HepG2 (cell line): Measurements from ENCODE around the gene NEGR1. TPM values are rescaled to one million over a fixed set of nuclear protein-coding genes. Genes with fewer than 3 reads are reported as not detected.

Experiments used
- ATAC-seq: fragments of 200-7000 bp; cut with Tn5 transposase; 3 replicates; pipeline ENCODE4 v1.9.1; 2020; ENCODE audit warnings: mild to moderate bottlenecking, moderate library complexity
- BruUV-seq: library from RNA; stranded (reverse); fragments of 400-500 nt; replicated peaks from 2 replicates; lab custom pipeline; 2021; lab: Mats Ljungman, UMichigan
- CTCF ChIA-PET: fragments of 300-600 bp; formaldehyde crosslinking; extraction: SDS; loops from one replicate; lab custom pipeline; 2021; ENCODE audit warnings: low total read pairs, inconsistent platforms, low intra/inter-chr PET ratio; lab: Yijun Ruan, JAX
- POLR2A ChIA-PET: fragments of 350-600 bp; sonication (Branson Sonifier 250); formaldehyde crosslinking; loops from one replicate; lab custom pipeline; 2020; ENCODE audit warnings: antibody characterized with exemption, inconsistent platforms; lab: Yijun Ruan, JAX
- DNase-seq: peaks from one replicate; pipeline ENCODE4 v3.0.0-alpha.2; 2015; ENCODE audit warnings: low spot score
- FAIRE-seq: peaks from 3 replicates; lab custom pipeline; 2011; peaks lifted over from hg19 to GRCh38; lab: Jason Lieb, UNC
- H2AFZ ChIP-seq: one replicate; pipeline ENCODE4 v1.6.1; 2011; ENCODE audit warnings: low read length, inconsistent platforms
- H3K27ac ChIP-seq: fragments of 300-600 bp; 3 replicates; pipeline ENCODE4 v1.8.0; 2011; ENCODE audit warnings: mixed run types, mild to moderate bottlenecking, mixed read lengths, low read length, inconsistent platforms; ENCODE audit not compliant: insufficient read depth; ENCODE audit errors: extremely low read length
- H3K27me3 ChIP-seq, 2 experiments: fragments of 200-600 bp in 1 of 2; 2 replicates in 1 of 2; 3 replicates in 1 of 2; pipeline versions ENCODE4 v1.6.0 to v1.8.0; 2011; ENCODE audit warnings: low read length in 2 of 2, mild to moderate bottlenecking in 2 of 2, moderate library complexity in 2 of 2, inconsistent platforms in 1 of 2; ENCODE audit not compliant: insufficient read depth in 2 of 2, control insufficient read depth in 1 of 2
- H3K36me3 ChIP-seq, 2 experiments: fragments of 200-600 bp in 1 of 2; replicated peaks in 1 of 2; 2 replicates in 1 of 2; 3 replicates in 1 of 2; pipeline versions ENCODE4 v1.5.1 to v1.8.0; 2011; ENCODE audit warnings: low read length in 2 of 2, inconsistent platforms in 1 of 2; ENCODE audit not compliant: insufficient read depth in 2 of 2, control insufficient read depth in 1 of 2
- H3K4me1 ChIP-seq: 2 replicates; pipeline ENCODE4 v1.5.1; 2012; ENCODE audit warnings: low read length, inconsistent platforms; ENCODE audit not compliant: insufficient read depth
- H3K4me2 ChIP-seq: 2 replicates; pipeline ENCODE4 v1.6.0; 2011; ENCODE audit warnings: low read depth, low read length, inconsistent platforms
- H3K4me3 ChIP-seq, 3 experiments: fragments of 200-600 bp in 1 of 3; sonication (generic), shearing (Covaris generic) in 1 of 3; replicated peaks in 1 of 3; 2 replicates each; pipeline ENCODE4 v1.5.1; 2011 to 2016; ENCODE audit warnings: low read length in 3 of 3, inconsistent platforms in 2 of 3, low read depth in 2 of 3, mild to moderate bottlenecking in 2 of 3, control low read depth in 1 of 3, mixed read lengths in 1 of 3; ENCODE audit not compliant: insufficient read depth in 1 of 3
- H3K79me2 ChIP-seq: one replicate; pipeline ENCODE4 v1.6.1; 2011; ENCODE audit warnings: low read length, inconsistent platforms; ENCODE audit not compliant: insufficient read depth
- H3K9ac ChIP-seq: 2 replicates; pipeline ENCODE4 v1.6.0; 2011; ENCODE audit warnings: mild to moderate bottlenecking, low read depth, low read length, inconsistent platforms; ENCODE audit not compliant: insufficient read depth
- H3K9me3 ChIP-seq: 2 replicates; pipeline ENCODE4 v1.5.1; 2012; ENCODE audit warnings: mild to moderate bottlenecking, low read length
- H4K20me1 ChIP-seq: 2 replicates; pipeline ENCODE4 v1.6.0; 2011; ENCODE audit warnings: inconsistent platforms, mild to moderate bottlenecking, low read length, moderate library complexity; ENCODE audit not compliant: insufficient read depth
- AFF4 ChIP-seq: sonication (generic); formaldehyde crosslinking; IDR thresholded peaks from 2 replicates; pipeline ENCODE4 v1.4.0; 2020; ENCODE audit warnings: missing genetic modification reagents
- IKZF4 ChIP-seq: sonication (generic); formaldehyde crosslinking; IDR thresholded peaks from 2 replicates; pipeline ENCODE4 v1.5.1; 2020; ENCODE audit warnings: borderline replicate concordance, mild to moderate bottlenecking, low read depth, missing genetic modification reagents; ENCODE audit errors: not compliant biosample characterization
- MXD4 ChIP-seq: IDR thresholded peaks from 2 replicates; pipeline ENCODE4 v1.6.1; 2016; ENCODE audit warnings: mild to moderate bottlenecking, missing biosample characterization, missing genetic modification reagents
- SIX4 ChIP-seq: sonication (generic); formaldehyde crosslinking; IDR thresholded peaks from 2 replicates; pipeline ENCODE4 v1.4.0; 2020; ENCODE audit warnings: missing genetic modification reagents
- SMARCE1 ChIP-seq: fragments of 450-650 bp; IDR thresholded peaks from 2 replicates; pipeline ENCODE4 v1.6.1; 2017; ENCODE audit warnings: borderline replicate concordance
- XRCC5 ChIP-seq: fragments of 200-400 bp; formaldehyde crosslinking; optimal IDR thresholded peaks from 2 replicates; pipeline ENCODE3; 2017; ENCODE audit warnings: mild to moderate bottlenecking, low read length
- ZMAT3 ChIP-seq: sonication (generic); formaldehyde crosslinking; conservative IDR thresholded peaks from 2 replicates; pipeline ENCODE4 v1.7.0; 2021; ENCODE audit warnings: missing genetic modification reagents
- ZNF136 ChIP-seq: sonication (generic); formaldehyde crosslinking; IDR thresholded peaks from 2 replicates; pipeline ENCODE4 v1.8.1; 2022; ENCODE audit warnings: low read depth, mild to moderate bottlenecking, moderate library complexity, missing genetic modification reagents
- ZNF329 ChIP-seq: sonication (generic); formaldehyde crosslinking; IDR thresholded peaks from 2 replicates; pipeline ENCODE4 v1.9.0; 2021; ENCODE audit warnings: low read depth, mild to moderate bottlenecking, missing genetic modification reagents
- ZNF552 ChIP-seq: sonication (generic); formaldehyde crosslinking; IDR thresholded peaks from 2 replicates; pipeline ENCODE4 v1.9.0; 2022; ENCODE audit warnings: missing genetic modification reagents, mild to moderate bottlenecking, borderline replicate concordance
- ZNF660 ChIP-seq: sonication (generic); formaldehyde crosslinking; IDR thresholded peaks from 2 replicates; pipeline ENCODE4 v1.5.1; 2020; ENCODE audit warnings: mild to moderate bottlenecking, low read depth, missing genetic modification reagents, borderline replicate concordance
- ZSCAN12 ChIP-seq: sonication (generic); formaldehyde crosslinking; IDR thresholded peaks from 2 replicates; pipeline ENCODE4 v1.9.0; 2021; ENCODE audit warnings: mild to moderate bottlenecking, missing genetic modification reagents
- WGBS: methylation state at CpG from one replicate; pipeline ENCODE4 v1.1.6; 2017; ENCODE audit warnings: low lambda C conversion rate; 5-methylcytosine and 5-hydroxymethylcytosine counted together
- in situ Hi-C: cut with HindIII; loops from 2 replicates; pipeline ENCODE4 v1.10.0; 2017; ENCODE audit warnings: low pct_unique_long_range_greater_than_20kb; ENCODE audit not compliant: extremely low pct_ligation_motif_present
- intact Hi-C: fragments of 100-400 bp; cut with micrococcal nuclease; formaldehyde crosslinking; loops from one replicate; pipeline ENCODE4 v1.10.0; 2022; ENCODE audit not compliant: unreplicated experiment
- polyA plus RNA-seq, 8 experiments: library from polyadenylated mRNA; depleted of rRNA in 3 of 8; stranded (reverse) in 7 of 8; unstranded in 1 of 8; fragments of >200 nt; fragmentation: Illumina TruSeq in 4 of 8; extraction: Trizol in 4 of 8; gene quantifications; 2 replicates each; pipeline versions ENCODE4 v1.2.1 to v1.2.3, GENCODE V29; 2011 to 2016; ENCODE audit warnings: low read depth in 4 of 8, missing spikeins in 1 of 8, mixed read lengths in 1 of 8; ENCODE audit not compliant: insufficient read depth in 1 of 8
- total RNA-seq, 5 experiments: library from RNA; depleted of rRNA; stranded (reverse); fragments of >200 nt; fragmentation: Illumina TruSeq; extraction: Trizol; gene quantifications; 2 replicates each; pipeline ENCODE4 v1.2.3, GENCODE V29; 2016; ENCODE audit warnings: low read depth in 1 of 5

The NEGR1 gene
- total and polyA plus RNA-seq, 2 of the 13 experiments (the other 11 are each of a cell fraction or from before 2014, with no cell fraction given), result not detected

- no peak for TF ChIP-seq ZNF329
Observed at GRCh38 chr1:72218141-72218739, 64.1 kb downstream of the NEGR1 start (continued).

- CTCF ChIA-PET, result no interaction called here
- Histone ChIP-seq H3K4me1 (peaks cover 8% of the 10 kb centered on the region; the same call in 1 of the 2 replicates), H3K9me3 (no peaks in the 10 kb centered on the region), H2AFZ (no peak overlapping the region), H3K27me3 (no peaks in the 10 kb centered on the region), H3K9ac (no peak overlapping the region), H3K36me3 (no peaks in the 10 kb centered on the region), H4K20me1 (no peaks in the 10 kb centered on the region), H3K79me2 (no peaks in the 10 kb centered on the region), H3K27ac (no peak overlapping the region), H3K4me3 (no peak overlapping the region), H3K4me2 (no peak overlapping the region)
- no peak for FAIRE-seq
- in situ Hi-C loops (no loop called here), intact Hi-C loops (no loop called here)
- POLR2A ChIA-PET, result no interaction called here
- no peak for DNase-seq
- WGBS, result 14% methylated on average over 1 of the region's 1 CpG
- BruUV-seq, result no TSS peak
- ATAC-seq, result no peak
- no peak for TF ChIP-seq XRCC5
- TF ChIP-seq ZNF660 (CRISPR knock-in tag), result no peak
- TF ChIP-seq SIX4 (CRISPR knock-in tag), result no peak
- TF ChIP-seq SMARCE1, result no peak
- TF ChIP-seq MXD4 (CRISPR knock-in tag), result no peak
- TF ChIP-seq ZNF136, result no peak
- TF ChIP-seq ZSCAN12, result no peak
- no peak for TF ChIP-seq ZMAT3
- TF ChIP-seq AFF4 (CRISPR knock-in tag), result no peak
- no peak for TF ChIP-seq ZNF552 (CRISPR knock-in tag)
- no peak for TF ChIP-seq IKZF4 (CRISPR knock-in tag)
Observed at GRCh38 chr1:72207059-72207458, 75.3 kb downstream of the NEGR1 start.
